H4 (cell line): ENCODE results near the gene KLF15. TPM values are rescaled to one million over a fixed set of nuclear protein-coding genes. Genes with fewer than 3 reads are reported as not detected.

ENCODE experiments used
- DNase-seq: peaks from one replicate; pipeline ENCODE4 v3.0.0-alpha.2; 2015; ENCODE audit warnings: low spot score
- total RNA-seq: library from RNA; depleted of rRNA; stranded (reverse); fragments of >200 nt; shearing (Covaris generic); gene quantifications from 2 replicates; pipeline ENCODE4 v1.2.3, GENCODE V29; 2014

Gene KLF15
- total RNA-seq, 1 experiment from 2014 or later, result 1.1 TPM

DNA sequence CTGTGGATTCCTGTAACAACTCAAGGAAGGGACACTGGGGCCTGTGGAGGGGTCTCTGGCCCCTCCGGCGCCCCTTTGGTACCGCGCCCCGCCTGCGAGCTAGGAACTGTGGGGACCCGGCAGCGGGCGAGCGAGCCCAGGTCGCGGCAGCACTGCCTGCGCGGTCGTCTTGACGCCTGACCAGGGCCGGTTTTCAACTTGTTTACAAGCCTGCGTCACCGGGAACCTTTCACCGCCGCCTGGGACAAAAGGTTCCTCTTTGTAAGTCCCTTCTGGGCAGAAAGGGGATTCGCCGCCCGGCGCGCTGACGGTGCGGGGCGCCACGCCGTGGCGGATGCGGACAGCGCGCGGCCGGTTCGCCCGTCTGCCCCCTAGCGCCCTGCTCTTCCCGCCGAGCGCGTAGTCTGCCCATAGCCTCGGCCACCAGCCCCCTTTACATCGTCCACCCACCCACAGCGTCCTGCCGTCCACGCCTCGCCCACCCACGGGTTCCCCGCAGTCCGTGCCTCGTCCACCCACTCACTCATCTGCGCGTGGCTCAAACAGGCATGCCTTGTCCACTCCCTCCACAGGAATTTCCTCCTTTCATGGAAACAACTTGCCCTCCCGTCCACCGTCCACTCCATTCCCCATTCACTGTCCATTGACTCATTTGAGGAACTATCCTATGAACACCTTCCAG is 32.0 kb upstream of the KLF15 start:
- peak; percentile 86 for DNase-seq

DNA sequence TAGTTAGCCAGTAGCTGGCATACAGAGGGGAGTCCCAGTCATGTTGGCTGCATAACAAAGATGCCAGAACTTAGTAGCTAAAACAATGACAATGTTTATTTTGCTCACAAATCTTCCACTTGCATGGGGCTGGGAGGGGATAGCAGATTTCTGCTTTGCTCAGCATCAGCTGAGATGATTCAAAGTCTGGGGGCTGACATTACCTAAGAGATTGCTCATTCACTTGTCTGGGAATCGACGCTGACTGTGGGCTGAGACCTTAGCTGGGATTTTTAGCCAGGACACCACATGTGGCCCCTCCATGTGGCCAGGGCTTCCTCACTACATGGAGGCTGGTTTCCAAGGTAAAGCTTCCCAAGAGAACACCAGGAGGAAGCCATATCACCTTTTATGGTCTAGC is 24.8 kb upstream of the KLF15 start:
- no peak for DNase-seq

DNA sequence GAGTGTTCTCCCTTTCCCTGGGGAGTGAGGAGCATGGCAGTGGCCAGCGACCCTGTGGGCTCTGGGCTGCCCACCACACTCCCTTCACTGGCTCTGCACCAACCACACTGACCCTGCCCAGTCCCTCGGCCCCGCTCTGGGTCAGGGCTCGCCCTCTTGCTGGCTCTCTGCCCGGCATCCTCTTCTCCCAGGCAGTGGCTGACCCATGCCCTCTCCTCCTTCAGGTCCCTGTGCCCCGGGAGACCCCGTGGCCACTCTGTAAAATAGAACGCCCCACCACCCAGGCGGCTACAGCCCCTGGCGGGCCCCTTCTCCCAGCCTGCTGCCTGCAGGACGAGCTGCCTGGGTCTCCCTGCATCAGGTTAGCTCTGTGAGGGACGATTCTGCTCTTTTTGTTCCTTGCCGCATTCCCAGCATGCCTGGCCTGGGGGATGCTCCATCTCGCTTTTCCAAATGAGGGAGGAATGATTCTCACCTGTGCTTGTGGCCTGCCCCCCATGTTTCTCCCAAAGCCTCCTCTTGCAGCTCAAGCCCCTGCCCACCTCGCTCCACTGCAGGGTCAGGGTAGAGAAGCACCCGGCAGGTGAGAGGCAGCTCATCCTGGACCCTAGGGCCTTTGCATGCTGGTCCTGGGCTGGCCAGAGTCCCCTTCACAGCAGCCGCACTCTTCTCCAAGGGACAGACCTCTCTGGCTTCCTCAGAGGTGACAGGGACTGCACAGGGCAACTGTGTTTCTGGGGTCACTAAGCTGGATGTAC is 23.0 kb upstream of the KLF15 start:
- DNase-seq, result no peak

DNA sequence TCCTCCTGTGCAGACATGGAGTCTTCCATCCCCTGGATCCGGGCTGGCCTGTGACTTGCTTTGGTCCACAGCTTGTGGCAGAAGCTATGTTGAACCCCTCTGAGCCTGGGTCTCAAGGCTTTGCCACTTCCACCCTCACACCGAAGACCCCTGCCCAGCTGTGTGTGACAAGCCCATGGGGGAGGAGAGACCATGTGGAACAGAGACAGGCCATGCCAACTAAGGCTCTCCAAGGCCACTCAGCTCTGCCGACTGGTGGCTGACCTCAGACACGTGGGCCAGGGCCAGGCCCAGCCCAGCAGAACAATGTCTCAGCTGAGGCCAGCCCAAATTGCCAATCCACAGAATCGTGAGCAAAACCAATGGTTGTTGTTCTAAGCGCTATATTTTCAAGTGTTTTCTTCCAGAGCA is 21.1 kb upstream of the KLF15 start:
- no peak for DNase-seq

DNA sequence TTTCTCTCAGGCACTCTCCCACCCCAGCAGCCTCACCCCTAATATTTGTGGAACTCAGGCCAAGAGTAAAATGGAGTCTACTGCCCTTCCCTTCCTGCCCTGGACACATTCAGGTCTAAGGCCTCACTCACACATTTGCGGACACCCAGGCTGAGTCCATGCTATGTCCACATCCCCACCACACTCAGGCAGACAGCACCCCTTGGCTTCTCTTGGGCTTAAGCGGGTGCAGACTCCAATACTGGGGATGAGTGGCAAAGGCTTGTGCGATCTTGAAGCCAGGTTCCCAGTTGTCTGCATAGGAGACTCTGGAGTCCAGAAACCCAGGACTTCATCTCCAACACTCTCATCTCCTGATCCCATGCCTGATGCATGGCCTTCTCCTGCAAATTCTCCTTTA is 20.0 kb upstream of the KLF15 start:
- DNase-seq, result no peak

DNA sequence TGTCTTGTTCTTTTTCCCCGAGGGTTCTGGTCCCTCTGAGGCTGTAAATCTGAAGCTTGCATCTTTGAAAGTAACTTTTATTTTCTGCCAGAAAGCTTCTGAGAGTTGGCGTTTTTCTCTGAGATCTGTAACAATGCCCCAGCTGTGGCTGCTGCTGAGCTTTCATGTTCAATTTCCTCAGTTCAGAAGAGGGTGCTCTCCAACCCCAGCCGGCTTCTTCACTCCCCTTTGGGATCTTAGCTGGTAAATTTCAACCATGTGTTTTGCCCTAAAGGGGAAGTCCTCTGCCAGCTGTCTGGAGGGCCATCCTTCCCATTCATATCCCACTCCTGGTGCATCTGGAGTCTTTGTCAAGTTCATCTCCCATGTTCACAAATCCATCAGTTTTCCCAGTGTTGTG is 19.2 kb upstream of the KLF15 start:
- no peak for DNase-seq

DNA sequence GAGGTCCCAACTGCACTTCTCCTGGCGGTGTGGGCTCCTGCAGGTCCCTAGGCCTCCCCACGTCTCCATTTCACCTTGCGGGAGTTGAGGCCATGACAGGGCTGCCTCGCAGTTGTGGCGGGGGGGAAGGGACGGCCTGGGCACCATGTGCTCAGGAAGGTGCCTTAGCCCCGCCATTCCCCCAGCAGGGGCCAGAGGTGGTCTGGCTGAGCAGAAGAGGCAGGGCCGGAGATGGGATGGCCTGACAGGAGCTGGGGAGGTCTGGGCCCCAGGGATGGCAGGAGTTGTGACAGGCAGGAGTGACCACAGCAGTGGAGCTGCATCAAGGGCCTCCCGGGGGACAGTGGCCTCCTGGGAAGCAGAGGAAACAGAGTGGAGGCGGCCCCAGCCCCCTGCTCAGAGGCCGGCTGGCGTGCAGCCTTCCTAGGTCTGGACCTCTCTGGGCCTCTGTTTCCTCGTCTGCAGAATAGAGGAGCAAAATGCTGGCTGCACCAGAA is 18.7 kb upstream of the KLF15 start:
- no peak for DNase-seq

DNA sequence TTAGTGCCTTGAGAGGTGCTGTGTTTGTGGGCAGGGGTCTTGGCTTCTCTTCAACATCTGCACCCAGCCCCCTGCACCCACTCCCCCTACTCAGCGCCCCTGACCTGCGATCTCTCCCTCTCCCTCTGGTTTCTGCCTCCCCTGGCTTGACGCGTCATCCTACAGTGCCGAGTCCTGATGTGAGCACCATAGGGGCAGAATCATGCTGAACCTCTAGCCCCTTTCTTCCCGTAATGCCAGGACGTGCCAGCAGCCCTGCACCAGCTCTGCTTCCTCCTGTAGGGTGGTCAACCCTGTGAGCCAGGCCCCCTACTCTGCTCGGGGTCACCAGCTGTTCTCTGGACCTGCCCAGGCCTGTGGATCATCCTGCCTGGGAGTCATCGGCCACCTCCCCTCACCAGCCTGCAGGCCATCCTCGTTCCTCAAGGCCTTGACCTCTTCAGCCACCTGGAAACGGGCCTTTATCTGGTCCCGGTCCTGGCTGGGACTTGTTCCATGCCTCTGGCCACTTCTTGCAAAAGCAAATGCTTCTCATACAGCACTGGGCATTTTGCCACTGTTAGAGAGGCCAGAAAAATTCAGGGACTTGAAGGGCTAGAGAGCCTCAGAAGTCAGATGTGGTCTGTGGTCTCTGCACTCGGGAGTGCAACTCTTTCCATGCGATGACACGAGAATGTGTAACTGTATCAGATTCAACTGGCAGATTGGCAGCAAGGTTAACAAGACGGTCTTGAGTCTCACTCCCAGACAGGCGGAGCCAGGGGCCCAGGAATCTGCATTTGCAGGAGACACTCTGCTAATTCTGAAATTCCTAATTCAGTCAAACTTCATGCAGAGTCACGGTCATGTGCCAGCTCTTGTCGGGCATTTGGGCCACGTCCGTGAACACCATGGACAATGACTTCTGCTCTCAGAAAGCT is 16.7 kb upstream of the KLF15 start:
- DNase-seq, result no peak

DNA sequence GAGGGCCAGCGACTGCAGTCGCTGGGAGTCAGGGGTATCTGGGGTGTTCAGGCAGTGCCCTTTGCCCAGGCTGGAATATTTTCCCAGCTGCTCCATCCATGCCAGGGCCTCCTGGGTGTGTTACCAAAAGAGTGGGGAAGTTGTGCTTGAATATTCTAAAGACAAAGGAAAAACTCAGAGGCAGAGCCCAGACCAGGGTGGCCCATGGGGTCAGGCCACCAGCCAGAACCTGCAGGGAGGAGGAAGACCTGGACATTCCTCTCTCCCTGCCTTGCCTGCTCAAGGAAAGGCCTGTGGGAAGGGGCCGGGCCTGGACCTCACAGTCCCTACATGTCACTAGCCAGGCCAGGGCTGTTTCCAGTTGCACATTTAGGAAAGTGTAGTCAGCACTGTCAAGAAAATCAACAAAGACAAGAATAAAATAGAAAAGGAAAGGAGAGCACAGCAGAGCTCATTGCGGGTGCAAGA is 16.0 kb upstream of the KLF15 start:
- no peak for DNase-seq

DNA sequence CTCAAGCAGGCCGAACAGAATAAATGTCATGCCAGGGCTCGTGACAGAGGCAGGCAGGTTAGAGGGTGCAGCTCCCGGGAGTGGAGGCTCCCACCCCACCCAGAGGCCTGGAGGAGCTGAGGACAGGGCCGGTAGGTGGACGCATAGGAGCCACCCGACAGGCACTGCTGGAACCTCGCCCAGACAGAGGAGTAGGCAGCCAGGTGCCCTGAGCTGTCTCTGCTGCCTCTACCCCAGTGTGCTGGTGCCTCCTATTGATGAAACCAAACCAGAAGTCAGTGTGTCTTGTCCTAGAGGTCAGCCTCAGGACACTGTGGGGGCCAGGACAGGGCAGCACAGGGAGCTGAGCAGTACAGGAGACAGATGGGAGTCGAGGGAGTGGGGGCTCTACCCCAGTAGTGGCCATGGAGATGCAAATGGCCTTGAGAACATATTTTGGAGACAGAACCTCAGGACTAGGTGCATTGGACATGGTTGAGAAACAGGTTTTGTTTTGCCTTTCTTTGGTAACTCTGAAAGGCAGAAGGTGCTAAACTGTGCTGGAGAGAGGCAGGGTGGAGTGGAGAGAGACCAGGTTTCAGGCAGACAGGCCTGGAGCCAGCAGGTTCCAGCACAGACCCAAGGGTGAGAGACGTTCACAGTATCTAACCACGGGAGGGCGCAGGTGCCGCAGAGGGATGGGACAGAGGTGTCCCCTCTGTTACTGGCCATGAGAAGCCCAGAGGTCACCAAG is 15.4 kb upstream of the KLF15 start:
- DNase-seq, result no peak

DNA sequence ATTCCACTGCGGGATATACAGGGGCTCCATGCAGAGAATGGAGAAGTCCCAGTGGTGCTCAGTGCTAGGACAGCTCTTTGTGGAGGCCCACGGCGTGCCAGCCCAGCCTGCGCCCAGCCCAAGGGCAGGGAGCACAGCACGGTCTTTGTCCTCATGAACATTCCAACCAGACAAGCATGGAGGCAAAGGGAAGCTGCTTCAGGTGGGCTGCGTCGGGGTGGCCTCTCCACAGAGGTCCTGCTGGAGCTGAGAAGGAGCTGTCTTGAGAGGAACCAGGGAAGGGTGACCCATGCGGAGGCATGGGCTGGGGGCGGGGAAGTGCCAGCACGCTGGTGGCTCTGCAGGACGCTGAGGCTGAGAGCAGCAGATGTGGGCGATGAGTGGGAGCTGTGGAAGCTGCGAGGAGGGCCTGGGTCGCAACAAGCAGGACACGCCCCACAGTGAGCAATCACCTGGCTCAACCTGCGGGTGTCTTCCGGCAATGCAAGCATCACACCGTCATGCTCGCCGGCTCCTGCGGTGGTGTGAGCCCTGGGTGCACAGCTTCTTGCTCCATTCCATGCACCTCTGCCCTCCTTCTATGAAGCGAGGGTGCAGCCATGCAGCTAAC is 14.0 kb upstream of the KLF15 start:
- DNase-seq, result no peak

DNA sequence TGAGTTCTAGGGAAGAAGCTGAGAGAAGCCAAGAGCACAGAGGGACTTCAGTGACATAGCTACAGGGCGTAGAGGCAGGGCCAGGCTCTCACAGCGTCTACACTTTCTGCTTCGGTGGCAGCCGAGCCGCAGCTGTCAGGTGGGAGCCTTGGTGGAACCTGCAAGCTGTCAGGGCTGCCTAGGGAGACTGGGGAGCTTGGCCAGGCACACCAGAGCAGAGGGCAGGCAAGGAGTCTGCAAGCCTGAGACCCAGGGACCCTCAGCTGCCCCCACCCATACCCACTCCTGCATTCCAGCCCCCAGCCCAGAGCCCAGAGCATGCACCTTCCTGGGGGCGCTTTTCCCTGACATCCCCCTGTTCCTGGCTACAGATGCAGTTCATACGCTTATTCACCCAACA is 13.4 kb upstream of the KLF15 start:
- DNase-seq, result no peak

DNA sequence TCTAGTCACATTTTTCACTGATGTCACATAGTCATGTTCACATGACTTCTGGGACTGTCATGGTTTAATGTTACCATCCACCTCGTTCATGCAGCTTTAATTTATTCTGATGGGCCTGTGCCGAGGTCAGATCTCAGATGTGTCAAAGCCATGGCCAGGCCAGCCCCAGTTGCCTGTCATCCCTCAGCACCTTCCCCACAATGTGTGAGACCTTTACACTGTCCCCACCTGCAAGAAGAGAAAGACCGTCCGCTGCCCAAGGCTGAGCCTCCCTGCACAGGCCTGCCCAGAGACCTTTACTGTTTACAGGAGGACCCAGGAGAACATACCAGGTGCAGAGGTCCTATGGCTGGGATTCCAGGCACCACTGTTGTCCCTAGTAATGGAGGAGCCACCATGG is 12.8 kb upstream of the KLF15 start:
- no peak for DNase-seq

DNA sequence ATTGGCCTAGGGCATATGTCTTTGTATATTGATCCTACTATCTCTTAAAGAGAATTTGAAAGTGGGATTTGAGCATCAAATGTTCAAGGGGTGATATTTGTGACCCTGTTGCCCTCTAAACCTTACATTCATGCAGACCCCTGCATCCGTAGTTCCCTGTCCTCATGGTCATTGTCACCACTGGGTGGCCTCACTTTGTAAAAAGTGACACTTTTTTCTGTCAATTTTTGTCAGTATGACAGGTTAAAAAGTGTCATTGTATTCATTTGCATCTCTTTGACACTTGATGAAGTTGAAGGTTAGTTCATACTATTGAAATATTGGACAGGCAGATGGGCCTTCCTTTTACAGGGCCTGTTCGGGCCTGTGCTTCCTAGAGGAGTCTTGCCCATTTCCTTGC is 12.3 kb upstream of the KLF15 start:
- DNase-seq, result no peak

DNA sequence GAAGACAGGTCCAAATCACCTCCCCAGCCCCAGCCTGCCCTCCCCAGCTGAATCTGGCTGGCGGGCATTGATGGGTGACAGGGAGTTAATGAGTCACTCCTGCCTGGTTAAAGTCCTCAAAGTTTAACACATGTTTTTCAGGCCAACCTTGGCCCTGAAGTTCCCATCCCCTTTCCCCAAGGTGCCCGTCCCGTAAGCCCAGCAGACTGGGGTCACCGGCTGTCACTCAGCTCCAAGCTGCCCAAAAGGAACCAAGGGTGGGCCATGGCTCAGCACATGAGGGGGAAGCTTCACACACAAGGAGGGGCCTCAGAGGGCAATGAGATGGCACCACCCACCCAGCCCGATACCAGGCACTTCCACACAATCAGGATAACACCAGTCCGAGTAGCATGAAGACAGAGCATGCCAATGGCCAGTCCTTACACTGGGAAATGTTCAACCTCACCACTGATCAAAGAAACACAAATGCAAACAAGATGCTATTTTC is 10.2 kb upstream of the KLF15 start:
- DNase-seq, result no peak

DNA sequence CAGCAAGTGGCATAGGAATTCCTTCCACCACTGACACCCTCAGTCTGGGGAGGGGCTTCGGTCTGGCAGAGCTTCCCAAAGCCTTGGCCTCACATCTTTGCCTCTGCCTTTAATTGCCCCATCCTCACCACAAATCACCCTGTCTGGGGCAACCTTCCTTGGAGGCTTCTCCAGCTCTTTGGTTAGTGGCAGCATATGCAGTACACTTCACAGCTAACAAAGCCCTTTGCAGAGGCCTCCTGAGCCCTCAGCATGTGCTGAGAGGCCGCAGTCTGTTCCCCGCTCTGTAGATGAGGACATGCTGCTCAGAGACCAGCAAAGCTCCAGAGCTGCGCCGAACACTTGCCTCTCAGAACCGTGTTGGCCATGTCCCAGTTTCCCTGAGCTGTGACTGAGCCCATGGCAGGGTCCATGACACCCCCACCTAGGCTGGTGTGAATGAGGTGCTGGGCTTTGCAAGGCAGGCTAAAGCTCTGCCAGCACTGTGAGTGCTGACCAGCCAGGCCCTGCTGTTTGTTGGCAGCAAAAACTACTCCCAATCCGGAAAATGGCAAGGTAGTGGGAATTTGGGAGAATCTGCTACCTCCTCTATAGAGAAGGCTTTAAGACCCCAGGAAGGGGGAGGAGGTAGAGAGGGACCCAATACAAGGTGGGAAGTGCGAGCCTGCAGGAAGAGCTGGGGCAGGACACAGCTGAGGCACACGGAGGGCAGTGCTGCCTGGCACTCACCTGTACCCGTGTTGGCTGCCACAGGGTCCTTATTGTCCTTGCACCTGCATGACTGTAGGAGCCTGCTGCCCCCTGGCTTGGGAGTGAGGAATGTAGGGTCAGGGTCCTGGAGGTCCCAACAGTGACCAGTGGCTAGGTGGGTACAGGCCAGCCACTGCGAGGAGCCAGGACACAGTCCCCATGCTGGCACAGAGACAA is 8.4 kb upstream of the KLF15 start:
- DNase-seq, result no peak

DNA sequence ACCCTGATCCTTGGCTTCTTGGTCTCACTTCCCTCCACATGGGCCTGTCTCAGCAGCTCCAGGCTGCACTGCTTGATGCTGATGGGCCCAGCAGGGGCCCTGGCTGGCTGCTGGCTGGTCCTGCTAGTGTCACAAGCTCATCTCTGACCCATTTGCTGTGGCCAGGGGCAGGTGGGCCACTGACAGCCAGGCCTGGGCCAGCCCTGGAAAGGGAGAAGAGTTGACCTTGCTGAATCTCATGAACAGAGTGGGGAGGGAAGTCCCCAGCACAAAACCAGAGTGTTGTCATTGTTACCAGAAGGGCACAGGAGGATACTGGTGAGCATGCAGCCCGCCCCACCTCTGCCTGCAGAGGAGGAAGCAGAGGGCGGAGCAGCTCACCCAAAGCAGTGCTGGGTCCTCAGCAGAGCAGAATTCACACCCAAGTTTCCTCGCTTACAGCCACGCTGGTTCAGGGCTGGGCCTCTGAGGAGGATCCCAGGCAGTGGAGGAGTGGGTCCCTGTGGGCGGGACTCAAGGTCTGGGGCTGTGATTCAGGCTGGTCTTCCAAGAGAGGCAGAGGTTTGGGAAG is 7.6 kb upstream of the KLF15 start:
- no peak for DNase-seq

DNA sequence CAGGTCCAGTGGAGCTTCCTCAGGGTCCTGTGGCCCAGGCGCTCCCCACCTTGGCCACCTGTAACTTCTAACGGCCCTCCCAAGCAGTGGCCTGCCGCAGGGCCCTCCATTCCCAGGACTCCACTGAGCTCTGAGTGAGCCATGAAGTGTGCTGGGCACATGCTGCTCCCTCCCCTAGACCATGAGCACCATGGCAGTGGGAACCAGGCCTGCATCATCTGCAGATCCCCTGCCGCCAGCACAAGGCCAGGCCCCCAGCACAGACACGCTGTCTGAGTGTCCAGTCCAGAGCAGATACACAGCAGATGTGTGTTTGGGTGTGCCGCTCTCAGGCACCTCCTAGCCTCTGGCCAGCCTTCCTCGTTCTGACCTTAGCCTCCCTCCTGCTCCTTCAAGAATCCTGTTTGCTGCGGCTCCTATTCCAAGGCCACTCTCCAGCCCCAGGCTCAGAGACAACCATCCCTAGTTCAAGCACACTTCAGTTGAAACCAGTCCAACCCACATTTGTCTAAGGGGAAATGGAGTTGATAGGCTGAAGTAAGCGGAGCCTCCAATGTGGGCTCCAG is 7.0 kb upstream of the KLF15 start:
- no peak for DNase-seq

DNA sequence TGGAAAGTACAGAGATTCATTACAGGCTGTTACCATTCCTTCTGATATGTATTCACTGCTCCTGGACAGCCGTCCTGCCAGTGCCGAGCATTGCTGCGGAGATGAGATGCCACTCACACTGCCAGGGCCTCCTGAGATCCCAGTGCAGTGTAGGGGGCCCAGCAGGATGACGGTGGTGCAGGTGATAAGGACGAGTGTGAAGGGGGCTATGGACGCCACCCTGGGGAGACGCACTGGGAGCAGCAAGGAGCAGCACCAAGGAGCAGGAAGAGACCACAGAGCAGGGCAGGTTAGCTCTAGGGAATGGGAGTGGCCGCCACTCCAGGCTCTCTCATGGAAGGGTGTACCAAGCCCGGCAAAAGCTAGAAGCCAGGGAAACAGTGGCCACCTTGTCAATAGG is 4.0 kb upstream of the KLF15 start:
- DNase-seq, result no peak
